Heart left ventricle (tissue), 16 donors: Measurements from ENCODE around the gene PML. TPM values are rescaled to one million over a fixed set of nuclear protein-coding genes. Genes with fewer than 3 reads are reported as not detected.

Experiments
- ATAC-seq, 4 donors: fragments of 200-7000 bp; cut with Tn5 transposase; one replicate each; pipeline ENCODE4 v1.9.1; 2020 to 2022; ENCODE audit warnings: moderate library complexity in 4 of 4, mild to moderate bottlenecking in 3 of 4, moderate number of reproducible peaks in 1 of 4
- DNase-seq, 5 donors: peaks; one replicate each; pipeline ENCODE4 v3.0.0-alpha.2; 2020
- H3K27ac ChIP-seq, 12 donors: fragments of 200-600 bp; sonication (generic) in 4 of 12; one replicate each; pipeline versions ENCODE4 v1.5.0 to v1.8.0; 2016 to 2022; ENCODE audit warnings: mild to moderate bottlenecking in 2 of 12
- H3K27me3 ChIP-seq, 9 donors: fragments of 200-600 bp; sonication (generic) in 2 of 9; one replicate each; pipeline versions ENCODE4 v1.5.1 to v1.8.0; 2016 to 2022; ENCODE audit warnings: mild to moderate bottlenecking in 3 of 9
- H3K36me3 ChIP-seq, 9 donors: fragments of 200-600 bp; sonication (generic) in 2 of 9; one replicate each; pipeline versions ENCODE4 v1.5.0 to v1.8.0; 2018 to 2022; ENCODE audit warnings: mild to moderate bottlenecking in 2 of 9
- H3K4me1 ChIP-seq, 12 donors: fragments of 200-600 bp; sonication (generic) in 4 of 12; one replicate each; pipeline versions ENCODE4 v1.5.0 to v1.8.0; 2016 to 2022; ENCODE audit warnings: mild to moderate bottlenecking in 3 of 12
- H3K4me3 ChIP-seq, 12 donors: fragments of 200-600 bp; sonication (generic) in 4 of 12; one replicate each; pipeline versions ENCODE4 v1.5.0 to v1.8.0; 2017 to 2022; ENCODE audit warnings: mild to moderate bottlenecking in 9 of 12, moderate library complexity in 4 of 12
- H3K9me3 ChIP-seq, 12 donors: fragments of 200-600 bp; sonication (generic) in 4 of 12; one replicate each; pipeline versions ENCODE4 v1.5.0 to v1.8.0; 2016 to 2022; ENCODE audit warnings: mild to moderate bottlenecking in 1 of 12
- CTCF ChIP-seq, 12 donors: fragments of 200-600 bp; sonication (generic) in 4 of 12; IDR thresholded peaks; one replicate each; pipeline versions ENCODE4 v1.5.0 to v1.8.0; 2018 to 2022; ENCODE audit warnings: antibody characterized with exemption in 12 of 12, mild to moderate bottlenecking in 5 of 12
- POLR2A ChIP-seq, 2 donors: fragments of 450-650 bp; IDR thresholded peaks; one replicate each; pipeline ENCODE4 v1.6.1; 2017; ENCODE audit warnings: antibody characterized with exemption in 2 of 2, mild to moderate bottlenecking in 2 of 2, moderate library complexity in 2 of 2
- WGBS, 4 donors: extraction: QIAGEN DNeasy Blood & Tissue Kit in 2 of 4; methylation state at CpG; one replicate each; pipeline versions ENCODE4 v1.1.5 to v1.1.7; 2013 to 2018; 5-methylcytosine and 5-hydroxymethylcytosine counted together
- intact Hi-C, 10 donors: fragments of 100-400 bp; cut with DNase I; formaldehyde crosslinking; loops; one replicate each; pipeline versions ENCODE4 v1.11.1 to v1.14.2; 2022
- polyA plus RNA-seq, 2 donors: library from polyadenylated mRNA; stranded (reverse); fragments of 200-250 nt; gene quantifications; one replicate each; pipeline ENCODE4 v1.2.3, GENCODE V29; 2013
- total RNA-seq, 9 donors: library from RNA; depleted of rRNA in 2 of 9; stranded (reverse); fragments of >200 nt in 2 of 9; fragmentation: NEBNext Ultra II Directional in 3 of 9; extraction: Animal tissue kit (Norgen Biotek cat#: 25700) in 3 of 9; gene quantifications; one replicate each; pipeline versions ENCODE4 v1.1.0 to v1.2.4, GENCODE V29; 2016 to 2023
- donor health status: ischemic (EF 13 %, LVEDD 7.1; RV severe dilation, severe dysfunction).
- donor health status: healthy with polysubstance abuse.
- donor health status: DM: no; HTN: yes; CAD: no.
- donor health status: DM: no; HTN: no; CAD: no.
- donor health status: ischemic (EF 25% LVEDD 6.9; RV normal size, moderate dysfunction).
- donor health status: ischemic (EF 25% LVEDD 5.7; RV mildly dilated, moderate dysfunction).
- donor health status: healthy.
- donor health status: DM: yes; HTN: yes; CAD: no.
- donor health status: ischemic (EF 35%, LVEDD 5.7; RV mildly dilated, moderate dysfunction).
- donor health status: nonischemic (EF 11% LVEDD 7.7; RV severe dilation, severe dysfunction).
- donor health status: DM: yes; HTN: yes; CAD: no.
- donor health status: PGD.
- donor health status: ischemic (EF 29% LVEDD 5.4; RV normal size, mild dysfunction).
- donor health status: nonischemic (EF 23%, LVEDD 6.1; RV moderate dilation, normal function).

PML gene
- total and polyA plus RNA-seq, 11 donors = 17.0 to 68.7 (median 25.4) TPM

- Histone ChIP-seq H3K4me1 (peaks cover 24 to 87% (median 79%) of the 10 kb centered on the region in 12 donors), H3K27me3 (no peaks in the 10 kb centered on the region), H3K27ac (peak overlapping the region; percentile 90 to 100 (median 95)), H3K9me3 (no peaks in the 10 kb centered on the region), H3K36me3 (peaks cover 0 to 23% (median 10%) of the 10 kb centered on the region in 9 donors), H3K4me3 (peak overlapping the region in 9 of 12 donors; percentile 60 to 96 (median 90))
- intact Hi-C loops = loop anchor here in 1 of 10 donors (5.0 kb wide), 1 partner anchor 52 kb away; no protein-coding TSS in a partner anchor
- DNase-seq = no peak
- TF ChIP-seq CTCF (IDR thresholded peaks at IDR 0.05) (no peak), POLR2A (IDR thresholded peaks at IDR 0.05) (no peak)
- no peak for ATAC-seq
- WGBS, 4 donors = 65 to 70% (median 69%) methylated on average over 9 of the region's 9 CpGs
Observed at GRCh38 chr15:73990250-73991005, 4.1 kb upstream of the PML start.

DNA sequence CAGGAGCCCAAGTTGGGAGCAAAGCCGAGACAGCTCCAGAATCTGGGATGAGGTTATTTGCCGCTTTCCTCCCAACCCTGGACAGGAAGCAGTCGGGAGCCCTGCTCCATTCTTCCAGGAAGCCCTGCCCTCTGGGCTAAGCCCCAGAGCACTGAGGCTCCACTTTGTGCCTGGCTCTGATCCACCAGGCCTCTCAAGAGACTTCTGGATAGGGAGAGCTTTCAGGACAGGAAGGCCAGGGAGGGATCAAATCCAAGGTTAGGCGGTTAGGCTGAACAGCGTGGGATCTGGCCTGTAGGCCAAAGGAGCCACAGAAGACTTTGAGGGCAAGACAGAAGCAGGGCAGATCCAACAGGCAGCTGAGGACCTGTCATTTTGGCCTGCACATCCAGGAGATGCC lies 3.3 kb upstream of the PML start:
- H3K4me1 ChIP-seq = peaks cover 24 to 86% (median 77%) of the 10 kb centered on the region in 12 donors
- 9 to 26% (median 12%) methylated on average over 4 to 5 of the region's 5 CpGs for WGBS, 4 donors
- H3K9me3 ChIP-seq = no peaks in the 10 kb centered on the region
- peak overlapping the region; percentile 90 to 100 (median 95) for H3K27ac ChIP-seq
- ATAC-seq (peak; percentile 49 to 75 (median 70)), DNase-seq (peak; percentile 89 to 97 (median 92))
- peaks cover 0 to 20% (median 10%) of the 10 kb centered on the region in 9 donors for H3K36me3 ChIP-seq
- H3K4me3 ChIP-seq = peak overlapping the region; percentile 60 to 96 (median 87)
- TF ChIP-seq POLR2A (IDR thresholded peaks at IDR 0.05) = no peak
- TF ChIP-seq CTCF (IDR thresholded peaks at IDR 0.05) = no peak
- intact Hi-C loops = loop anchor here in 1 of 10 donors (5.0 kb wide), 1 partner anchor 51 kb away; no protein-coding TSS in a partner anchor
- no peaks in the 10 kb centered on the region for H3K27me3 ChIP-seq

GRCh38 chr15:73991726-73992593 lies 2.6 kb upstream of the PML start, which contains the start of gene STOML1:
TSS of gene STOML1 (minus strand) at chr15:73992295. CDS start at chr15:73992223, 72 bp downstream.
- Histone ChIP-seq H3K9me3 (no peaks in the 10 kb centered on the region), H3K27ac (peak within 1 kb of the TSS; percentile 90 to 100 (median 95)), H3K4me3 (peak within 1 kb of the TSS; percentile 60 to 96 (median 87)), H3K4me1 (peaks cover 24 to 86% (median 77%) of the 10 kb centered on the region in 12 donors), H3K27me3 (no peaks in the 10 kb centered on the region), H3K36me3 (peaks cover 0 to 19% (median 6%) of the 10 kb centered on the region in 9 donors)
- DNase-seq = peak; percentile 92 to 97 (median 96)
- intact Hi-C loops = loop anchor here in 1 of 10 donors (5.0 kb wide), 1 partner anchor 50 kb away; no protein-coding TSS in a partner anchor
- 1% methylated on average over 41 to 72 of the region's 72 CpGs for WGBS, 4 donors
- TF ChIP-seq CTCF (IDR thresholded peaks at IDR 0.05) = peak; percentile 82 to 99 (median 96)
- TF ChIP-seq POLR2A (IDR thresholded peaks at IDR 0.05) = peak in 1 of 2 donors; percentile 64
- peak; percentile 60 to 89 (median 82) for ATAC-seq
